Measurements from ENCODE around the gene FBXW9.
"Not testable (repeated sequence)": the region's sequence is repeated elsewhere in the genome, so short reads cannot be mapped to it uniquely, and the experiment has no call there.

Gene FBXW9

DNA sequence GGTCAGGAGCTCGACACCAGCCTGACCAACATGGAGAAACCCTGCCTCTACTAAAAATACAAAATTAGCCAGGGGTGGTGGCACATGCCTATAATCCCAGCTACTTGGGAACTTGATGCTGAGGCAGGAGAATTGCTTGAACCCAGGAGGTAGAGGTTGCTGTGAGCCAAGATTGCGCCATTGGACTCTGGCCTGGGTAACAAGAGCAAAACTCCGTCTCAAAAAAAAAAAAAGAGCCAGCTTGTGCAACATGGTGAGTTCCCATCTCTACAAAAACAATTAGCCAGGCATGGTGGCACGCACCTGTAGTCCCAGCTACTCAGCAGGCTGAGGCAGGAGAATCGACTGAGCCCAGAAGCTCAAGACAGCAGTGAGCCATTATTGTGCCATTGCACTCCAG, 18.4 kb downstream of the FBXW9 start:
- not testable (repeated sequence) for DNase-seq

DNA sequence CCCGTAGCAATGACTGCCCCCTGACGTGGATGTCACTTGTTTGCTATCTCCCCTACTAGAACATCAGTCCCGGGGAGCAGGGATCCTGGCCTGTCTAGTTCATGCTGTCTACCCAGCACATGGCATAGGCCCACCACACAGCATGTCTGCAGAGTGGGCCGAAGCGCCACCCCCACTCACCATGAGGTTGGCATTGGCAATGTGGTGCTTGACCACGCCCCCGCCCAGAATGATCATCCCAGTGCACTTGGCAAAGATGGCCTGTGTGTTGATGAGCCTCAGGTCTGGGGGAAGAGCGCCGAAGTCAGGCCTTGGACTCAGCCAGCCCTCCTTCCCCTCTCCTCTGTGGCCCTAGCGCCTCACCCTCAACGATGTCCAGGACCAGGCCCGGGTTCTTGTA, 19.5 kb downstream of the FBXW9 start:
- no peak for DNase-seq

DNA sequence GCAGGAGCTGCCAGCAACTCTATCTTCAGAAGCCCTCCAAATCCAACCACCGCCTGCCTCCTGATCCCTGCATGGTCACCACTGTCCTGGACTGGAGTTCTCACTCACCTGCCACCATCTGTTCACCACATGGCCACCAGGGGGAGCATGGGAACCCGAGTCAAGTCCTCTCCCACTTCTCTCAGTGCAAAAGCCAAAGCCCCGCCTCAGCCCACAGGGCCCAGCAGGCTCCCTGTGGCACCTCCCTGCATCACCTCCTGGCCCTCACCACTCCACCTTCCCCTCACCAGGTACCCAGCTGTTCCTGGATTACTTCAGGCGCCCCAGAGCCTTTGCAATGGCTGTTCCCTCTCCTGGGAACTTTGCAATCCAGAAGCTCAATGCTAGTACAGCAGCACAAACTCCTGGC, 20.0 kb downstream of the FBXW9 start:
- peak; percentile 62 for DNase-seq

DNA sequence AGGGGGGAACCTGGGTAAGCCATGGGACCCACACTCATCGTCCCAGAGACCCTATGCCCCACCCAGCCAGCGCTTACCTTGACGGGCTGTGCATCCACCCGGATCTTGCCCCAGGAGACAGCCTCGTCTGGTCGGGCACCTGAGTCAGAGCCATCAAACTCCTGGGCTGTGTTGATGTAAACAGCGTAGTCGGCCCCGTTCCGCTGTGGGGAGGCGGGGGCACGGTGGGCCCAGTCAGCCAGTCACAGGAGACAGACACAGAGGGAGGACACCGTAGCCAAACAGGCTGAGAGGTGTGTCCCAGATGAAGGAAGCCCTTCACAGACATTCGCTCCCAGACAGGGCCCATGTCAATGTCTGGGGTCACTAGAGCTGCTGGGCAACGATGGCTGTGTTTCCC, 20.5 kb downstream of the FBXW9 start:
- DNase-seq, result no peak

DNA sequence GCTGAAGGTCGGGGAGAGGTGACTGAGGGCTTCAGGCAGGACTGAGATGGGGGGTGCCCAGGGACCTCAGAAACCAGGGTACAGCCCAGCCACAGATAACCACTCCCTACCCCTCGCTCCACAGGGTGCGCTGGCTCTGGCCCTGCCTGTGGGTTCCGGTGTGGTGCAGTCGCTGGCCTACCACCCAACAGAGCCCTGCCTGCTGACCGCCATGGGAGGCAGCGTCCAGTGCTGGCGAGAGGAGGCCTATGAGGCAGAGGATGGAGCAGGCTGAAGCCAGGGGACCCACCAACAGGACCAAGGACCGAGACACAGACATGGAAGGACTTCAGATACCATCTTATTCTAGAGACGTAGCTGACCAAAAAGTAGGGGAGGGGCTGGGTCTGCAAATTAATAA, 21.0 kb downstream of the FBXW9 start:
- DNase-seq, result no peak

DNA sequence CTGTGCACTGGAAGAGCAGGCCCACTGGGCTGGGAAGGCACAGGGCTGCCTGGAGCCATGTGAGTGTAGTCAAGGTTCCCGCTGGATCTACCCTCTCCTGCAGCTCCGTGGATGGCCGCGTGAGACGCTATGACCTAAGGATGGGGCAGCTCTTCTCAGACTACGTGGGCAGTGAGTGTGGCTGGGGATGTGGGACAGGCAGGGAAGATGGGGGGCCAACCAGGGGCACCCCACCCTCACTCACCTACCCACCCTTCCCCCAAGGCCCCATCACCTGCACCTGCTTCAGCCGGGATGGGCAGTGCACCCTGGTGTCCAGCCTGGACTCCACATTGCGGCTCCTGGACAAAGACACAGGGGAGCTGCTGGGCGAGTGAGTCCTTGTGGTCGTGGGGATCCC, 23.7 kb downstream of the FBXW9 start:
- DNase-seq, result no peak

DNA sequence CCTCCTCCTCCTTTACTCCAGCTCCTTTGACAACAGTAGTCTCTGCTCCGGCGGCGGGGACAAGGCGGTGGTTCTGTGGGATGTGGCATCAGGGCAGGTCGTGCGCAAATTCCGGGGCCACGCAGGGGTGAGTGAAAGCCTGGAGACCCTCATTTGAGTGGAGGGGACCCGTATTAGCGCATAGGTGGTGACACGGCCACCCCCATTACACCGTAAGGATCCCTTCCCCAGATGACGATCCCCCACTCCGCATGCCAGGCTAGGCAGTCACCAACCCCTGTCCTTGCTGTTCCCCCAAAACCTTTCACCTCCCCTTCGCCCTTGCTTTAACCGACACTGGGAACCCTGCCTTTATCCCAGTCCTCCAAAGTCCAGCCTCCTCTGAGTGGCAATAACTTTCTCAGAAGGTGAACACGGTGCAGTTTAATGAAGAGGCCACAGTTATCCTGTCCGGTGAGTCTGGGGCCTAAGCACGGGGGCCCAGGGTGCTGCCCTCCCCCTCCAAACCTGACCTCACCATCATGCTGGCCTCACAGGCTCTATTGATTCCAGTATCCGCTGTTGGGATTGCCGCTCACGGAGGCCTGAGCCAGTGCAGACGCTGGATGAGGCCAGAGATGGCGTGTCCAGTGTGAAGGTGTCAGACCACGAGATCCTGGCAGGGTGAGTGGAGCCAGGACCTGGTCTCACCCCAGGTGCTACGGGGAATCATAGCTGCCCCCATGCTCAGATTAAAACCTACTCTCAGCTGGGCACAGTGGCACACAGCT, 26.1 kb downstream of the FBXW9 start:
- no peak for DNase-seq

DNA sequence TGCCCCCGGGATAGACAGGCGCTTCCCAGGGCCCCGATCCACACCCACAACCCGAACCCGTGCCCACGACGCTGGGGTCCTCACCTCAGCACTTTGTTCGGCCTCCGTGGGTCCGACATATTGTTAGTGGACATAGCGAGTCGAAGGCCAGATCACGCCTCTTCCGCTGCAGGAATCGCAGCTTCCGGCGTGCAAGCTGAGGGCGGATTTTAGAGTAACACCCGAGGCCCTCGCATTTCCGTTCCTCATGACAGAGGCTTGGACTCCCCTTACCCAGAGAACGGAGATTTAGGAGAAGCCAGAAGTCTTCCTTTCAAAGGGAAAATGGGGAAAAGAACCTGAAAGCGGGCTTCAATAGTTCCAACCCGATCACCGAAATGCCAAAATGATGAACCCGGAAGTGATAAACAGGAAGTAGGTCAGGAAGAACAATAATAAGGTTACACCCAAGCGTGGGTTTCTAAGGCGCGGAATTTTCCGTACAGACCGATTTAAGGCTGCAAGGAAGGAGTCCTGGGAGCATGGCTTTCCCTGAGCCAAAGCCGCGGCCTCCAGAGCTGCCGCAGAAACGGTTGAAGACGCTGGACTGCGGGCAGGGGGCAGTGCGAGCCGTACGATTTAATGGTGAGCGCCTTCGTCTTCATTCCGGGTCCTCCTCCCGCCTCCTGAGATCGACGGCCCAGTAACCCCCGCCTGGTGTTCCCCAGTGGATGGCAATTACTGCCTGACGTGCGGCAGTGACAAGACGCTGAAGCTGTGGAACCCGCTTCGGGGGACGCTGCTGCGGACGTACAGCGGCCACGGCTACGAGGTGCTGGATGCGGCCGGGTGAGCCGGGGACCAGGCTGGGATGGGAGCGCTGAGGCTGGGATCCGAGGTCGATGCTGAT, 26.9 kb downstream of the FBXW9 start:
- peak; percentile 89 for DNase-seq

DNA sequence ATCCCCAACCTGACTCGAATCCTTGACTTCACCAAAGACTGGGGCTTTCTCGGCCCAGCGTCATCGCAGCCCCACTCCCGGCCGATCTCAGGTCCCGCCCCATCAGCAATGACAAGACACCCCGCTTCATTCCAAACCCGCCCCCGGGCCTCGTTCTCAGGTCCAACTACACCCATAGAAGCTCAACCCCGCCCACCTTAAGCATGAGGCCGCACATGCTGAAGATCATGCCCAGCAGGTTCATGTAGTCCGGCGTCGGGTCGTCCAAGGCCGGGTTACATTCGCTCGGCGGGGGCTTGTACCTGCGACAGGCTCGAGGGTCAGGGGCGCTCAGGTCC, 27.5 kb downstream of the FBXW9 start:
- DNase-seq, result peak; percentile 41

DNA sequence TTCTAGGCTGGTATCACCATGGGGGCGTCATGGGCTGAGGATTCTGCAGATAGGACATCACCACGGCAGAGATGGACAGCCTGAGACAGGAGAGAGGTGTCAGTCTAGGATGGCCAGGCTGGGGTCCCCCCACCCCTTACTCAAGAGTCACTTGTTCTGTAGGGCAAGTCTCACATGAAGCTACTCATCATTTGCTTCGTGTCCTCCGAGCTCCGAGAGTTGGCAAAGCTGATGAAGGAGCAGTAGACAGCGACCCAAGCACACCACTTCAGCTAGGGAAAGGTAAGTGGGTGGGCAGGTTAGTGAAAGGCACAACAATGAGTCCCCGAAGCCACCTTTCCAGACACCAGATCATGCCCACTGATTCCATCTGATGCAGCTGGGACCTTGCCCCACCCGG, 28.1 kb downstream of the FBXW9 start:
- DNase-seq, result no peak

DNA sequence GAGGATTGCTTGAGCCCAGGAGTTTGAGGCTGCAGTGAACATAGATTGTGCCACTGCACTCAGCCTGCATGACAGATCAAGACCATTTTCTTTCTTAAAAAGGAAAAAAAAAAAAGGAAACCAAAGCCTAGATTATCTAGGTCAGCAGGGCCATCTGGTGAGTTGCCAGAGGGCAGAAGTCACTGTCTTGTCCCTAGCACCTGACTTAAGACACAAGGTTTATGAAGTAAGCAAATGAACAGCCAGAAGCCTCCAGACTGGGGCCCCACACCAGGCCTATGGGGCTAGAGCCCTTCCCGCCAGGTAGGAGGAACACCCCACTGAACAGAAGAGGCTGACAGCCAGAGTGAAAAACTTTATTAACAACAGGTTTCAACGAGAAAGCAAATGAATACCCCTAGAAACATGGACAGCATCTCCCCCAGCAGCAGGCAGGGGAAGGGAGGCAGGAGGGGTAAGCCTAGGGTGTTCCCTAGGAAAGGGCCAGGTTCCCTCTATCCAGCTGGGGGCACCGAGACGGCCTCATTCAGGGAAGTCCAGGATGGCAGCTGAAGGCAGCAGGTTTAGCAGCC, 28.6 kb downstream of the FBXW9 start:
- no peak for DNase-seq

DNA sequence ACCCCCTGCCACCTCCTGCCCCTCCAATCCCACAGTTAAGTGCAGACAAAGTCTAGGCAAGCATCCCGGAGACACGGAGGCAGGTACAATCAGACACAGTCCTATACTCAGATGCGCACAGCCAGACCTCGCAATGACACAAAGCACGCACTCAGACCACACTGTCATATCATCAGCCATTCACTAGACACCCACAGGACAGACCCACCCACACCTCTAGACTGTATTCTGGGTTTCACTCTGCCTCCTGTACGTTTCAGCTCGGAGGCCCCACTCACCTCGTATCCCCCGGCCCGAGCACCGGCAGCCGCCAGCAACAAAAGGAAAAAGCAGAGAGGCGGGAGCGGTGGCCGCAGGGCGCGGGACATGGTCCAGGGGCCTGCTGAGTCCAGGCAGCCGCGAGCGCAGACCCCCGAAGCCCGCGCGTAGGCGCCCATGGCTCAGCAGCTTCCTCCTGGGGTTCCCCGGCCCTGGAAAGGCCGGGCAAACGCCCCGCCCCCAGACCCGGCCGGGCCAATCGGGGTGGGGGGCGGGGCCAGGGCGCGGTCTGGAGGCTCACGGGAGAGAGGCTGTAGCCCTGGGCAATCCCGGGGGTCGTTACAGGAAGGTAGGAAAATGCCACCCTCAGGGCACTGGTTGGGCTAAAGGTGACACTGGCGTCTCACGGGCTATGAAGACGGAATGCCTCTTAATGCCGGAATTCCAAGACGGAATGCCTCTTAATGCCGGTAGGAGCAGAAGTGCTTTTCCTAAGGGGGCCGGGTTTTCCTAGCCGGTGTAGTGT, 30.0 kb downstream of the FBXW9 start, which contains the start of the genes MAN2B1 and WDR83:
Gene MAN2B1, minus strand, starts transcription at position 478 of the 784 bp plus-strand sequence. Its CDS starts 41 bp downstream, at position 437.
Gene WDR83, plus strand, starts transcription at position 543 of the 784 bp plus-strand sequence. CDS start 2,984 bp downstream, outside the sequence.
- DNase-seq, result peak; percentile 71

DNA sequence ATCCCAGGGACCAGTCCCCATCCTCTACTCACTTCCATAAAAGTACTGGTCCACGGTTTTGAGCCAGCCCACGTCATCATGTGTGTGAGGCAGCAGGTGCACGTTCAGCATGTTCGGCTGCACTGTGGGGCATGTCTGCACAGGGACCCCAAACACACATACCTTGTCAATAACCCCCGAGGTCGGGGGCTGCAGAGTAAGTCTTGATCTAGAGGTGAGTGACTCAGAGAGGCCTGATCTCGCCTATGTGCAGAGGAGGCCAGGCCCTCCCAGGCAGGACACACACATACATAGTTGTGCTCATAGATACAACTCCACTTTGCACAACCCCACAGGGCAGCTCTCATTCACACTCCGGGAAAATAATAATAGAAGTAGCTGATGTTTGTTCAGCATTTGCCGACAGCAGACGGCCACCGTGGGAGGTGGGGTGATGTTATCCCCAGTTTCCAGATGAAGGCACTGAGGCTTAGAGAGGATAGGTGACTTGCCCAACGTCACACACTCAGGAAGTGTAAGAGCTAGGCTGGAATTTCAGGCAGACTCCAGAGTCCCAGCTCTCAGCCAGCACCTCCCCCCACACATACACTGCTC, 30.7 kb downstream of the FBXW9 start:
- DNase-seq, result no peak

DNA sequence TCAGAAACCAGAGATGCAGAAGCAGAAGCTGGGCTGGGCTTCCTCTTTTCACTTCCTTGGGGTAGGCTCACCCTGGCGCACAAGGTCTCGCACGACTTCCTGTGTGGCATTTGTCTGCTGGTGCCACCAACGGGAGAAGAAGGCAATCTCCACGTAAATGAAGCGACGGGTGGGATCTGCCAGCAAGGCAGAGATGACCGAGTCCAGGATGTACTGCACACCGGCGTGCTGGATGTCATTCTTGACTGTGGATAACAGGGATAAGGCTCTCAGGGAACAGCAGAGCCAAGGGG, 31.2 kb downstream of the FBXW9 start:
- DNase-seq, result no peak

DNA sequence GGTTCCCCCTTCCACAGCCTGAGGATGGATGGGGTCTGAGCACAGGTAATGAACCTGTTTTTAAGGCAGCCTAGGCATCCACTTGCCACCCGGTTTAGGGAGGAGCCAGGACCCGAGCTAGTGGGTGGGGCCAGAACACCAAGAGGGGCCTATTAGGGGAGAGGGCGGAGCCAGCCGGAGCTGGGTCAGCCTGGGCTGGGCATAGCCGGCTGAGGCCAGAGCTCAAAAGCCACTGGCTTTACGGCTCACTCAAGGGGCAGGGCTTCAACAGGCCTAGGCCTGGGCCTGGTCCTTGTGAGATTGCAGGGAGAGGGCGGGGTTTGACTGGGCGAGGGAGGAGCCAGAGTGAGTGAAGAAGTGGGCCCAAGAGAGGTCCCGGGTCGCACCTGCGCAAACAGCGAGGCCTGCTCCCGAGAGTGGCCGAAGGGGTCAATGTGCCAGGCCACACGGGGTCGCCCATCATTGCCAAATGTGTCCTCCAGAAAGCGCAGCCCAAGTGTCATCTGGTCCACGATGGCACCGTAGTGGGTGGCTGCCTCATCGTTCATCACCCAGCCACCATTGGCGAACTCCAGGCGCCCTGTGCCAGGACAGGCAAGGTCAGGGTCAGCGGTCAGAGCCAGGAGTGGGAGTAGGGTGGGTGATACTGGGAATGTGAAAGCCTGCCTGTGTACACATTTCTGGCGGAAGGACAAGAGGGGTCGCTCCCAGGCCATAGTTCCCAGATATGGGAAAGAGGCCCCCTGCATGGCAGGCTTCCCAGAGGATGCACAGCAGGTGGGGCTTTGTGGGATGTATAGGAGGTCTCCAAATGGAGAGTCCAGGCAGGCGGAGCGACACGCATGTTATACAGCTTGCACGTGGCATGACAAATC, 31.8 kb downstream of the FBXW9 start:
- no peak for DNase-seq

DNA sequence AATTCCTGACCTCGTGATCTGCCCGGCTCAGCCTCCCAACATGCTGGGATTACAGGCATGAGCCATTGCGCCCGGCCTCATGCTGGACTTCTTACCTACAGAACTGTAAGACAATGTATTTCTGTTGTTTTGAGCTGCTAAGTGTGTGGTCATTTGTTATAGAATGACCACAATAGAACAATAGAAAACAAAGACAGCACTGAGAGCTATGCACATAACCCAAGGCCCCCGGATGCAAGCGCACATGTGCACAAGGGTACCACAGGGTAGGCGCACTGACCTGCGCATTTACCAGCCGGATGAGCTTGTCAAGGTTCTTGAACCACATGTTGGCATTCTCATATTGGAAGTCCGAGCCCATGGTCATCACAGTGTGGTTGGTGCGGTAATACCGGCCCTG, 35.5 kb downstream of the FBXW9 start:
- no peak for DNase-seq

DNA sequence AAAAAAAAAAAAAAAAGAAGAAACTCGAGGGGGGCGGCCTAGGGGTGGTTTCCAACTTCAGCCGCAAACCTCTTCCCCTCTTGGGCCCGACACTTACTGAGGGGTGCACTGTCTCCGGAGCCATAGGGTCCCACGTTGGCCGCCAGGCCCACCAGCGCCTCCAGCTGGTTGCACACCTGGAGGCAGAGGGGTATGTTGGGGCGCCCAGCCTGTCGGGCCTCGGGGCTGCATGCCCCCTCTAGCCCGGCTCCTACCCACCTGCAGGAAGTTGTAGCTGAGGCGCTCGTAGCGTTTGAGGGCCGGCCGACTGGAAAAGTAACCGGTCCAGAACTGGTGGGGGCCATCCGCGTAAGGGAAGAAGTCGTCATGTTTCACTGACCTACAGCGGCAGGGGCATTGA, 38.5 kb downstream of the FBXW9 start:
- no peak for DNase-seq

DNA sequence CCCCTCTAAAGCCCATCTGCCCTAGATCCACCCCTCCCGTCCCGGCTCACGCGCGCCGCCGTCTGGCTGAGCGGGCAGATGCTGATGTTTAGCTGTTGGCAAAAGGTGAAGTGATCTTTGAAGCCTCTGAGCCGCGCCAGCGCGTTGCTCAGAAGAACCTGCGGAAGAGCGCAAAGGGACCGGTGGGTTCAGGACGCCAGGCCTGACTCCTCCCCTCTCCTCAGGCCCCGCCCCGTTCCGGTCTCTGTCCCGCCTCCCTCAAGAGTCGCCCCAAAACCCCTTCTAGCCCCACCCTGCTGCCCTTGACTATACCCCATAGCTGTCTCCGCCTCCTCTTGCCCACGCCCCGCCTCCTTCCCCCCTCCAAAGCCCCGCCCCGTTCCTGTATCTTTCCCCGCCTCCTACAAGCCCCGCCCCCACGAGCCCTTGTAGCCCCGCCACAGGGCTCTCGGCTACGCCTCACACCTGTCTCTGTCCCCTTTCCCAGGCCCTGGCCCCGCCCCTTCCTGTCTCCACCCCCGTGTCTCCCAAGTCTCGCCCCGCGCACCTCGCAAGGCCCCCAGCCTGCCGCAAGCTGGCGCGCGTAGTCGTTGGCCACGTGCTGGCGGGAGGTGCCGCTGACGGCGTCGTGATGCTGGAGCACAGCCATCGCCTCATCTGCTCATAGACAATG, 39.4 kb downstream of the FBXW9 start:
- no peak for DNase-seq

DNA sequence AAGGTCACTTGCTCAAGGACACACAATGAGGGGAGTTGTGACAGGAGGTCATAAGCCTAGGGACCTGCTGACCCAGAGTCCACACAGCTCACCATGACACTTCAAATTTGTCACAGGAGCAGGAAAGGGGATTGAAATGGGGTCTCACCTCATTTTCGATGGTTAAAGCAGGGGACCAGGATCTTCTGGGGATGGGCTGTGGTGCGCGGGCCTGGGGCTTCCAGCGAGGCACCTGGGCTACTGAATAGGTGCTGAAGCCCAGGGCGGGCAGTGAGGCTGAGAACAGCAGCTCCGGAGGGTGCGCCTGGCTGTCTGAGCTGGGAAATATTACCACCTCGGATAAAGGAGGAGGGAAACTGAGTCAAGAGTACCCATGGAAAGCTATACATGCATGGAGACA, 40.9 kb downstream of the FBXW9 start:
- DNase-seq, result no peak

DNA sequence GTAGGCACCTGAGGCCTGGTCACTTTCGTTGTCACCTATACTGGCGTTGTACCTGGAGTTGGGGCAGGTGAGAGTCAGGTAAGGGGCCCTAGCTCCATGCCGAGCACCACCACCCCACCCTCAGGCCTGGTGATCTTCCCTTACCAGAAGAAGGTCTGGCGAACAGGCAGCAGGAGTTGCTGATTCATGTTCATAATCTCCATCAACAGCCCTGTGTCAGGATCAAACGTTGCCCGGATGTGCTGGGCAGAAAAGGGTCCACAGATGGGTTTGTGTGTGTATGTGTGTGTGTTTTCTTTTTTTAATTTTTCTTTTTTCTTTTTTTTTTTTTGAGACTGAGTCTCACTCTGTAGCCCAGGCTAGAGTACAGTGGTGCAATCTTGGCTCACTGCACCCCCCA, 44.2 kb downstream of the FBXW9 start:
- no peak for DNase-seq

DNA sequence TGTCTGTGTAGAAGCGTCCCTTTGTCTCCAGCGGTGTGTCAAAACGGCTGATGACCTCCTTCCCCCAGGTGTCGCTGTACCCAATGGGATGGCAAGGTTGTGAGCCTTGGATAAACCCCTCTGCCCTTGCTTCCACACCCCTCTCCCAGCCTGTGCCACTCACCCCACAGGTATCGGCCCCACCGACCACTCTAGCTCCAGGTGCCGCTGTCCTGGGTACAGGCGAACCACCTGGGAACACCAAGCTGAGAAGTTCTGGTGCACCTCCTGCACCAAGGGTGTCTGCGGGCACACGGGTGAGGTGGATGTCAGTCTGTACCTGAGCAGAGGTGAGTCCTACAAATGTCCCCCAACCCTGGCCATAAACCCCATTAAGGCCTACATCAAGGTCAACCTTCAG, 46.5 kb downstream of the FBXW9 start:
- no peak for DNase-seq

All from NCI-H2171 treated with DMSO at 0.1 percent for 48 hours (cell line).